CD4-positive, alpha-beta T cell (primary cell): ENCODE results near the gene AUTS2. TPM values are rescaled to one million over a fixed set of nuclear protein-coding genes. Genes with fewer than 3 reads are reported as not detected.

ENCODE experiments used
- ATAC-seq: fragments of 200-7000 bp; cut with Tn5 transposase; one replicate; pipeline ENCODE4 v1.10.0; 2022; ENCODE audit warnings: mild to moderate bottlenecking; ENCODE audit not compliant: poor library complexity
- CTCF ChIA-PET: fragments of 350-600 bp; sonication (Branson Sonifier 250); formaldehyde crosslinking; loops from one replicate; lab custom pipeline; 2021; ENCODE audit warnings: antibody characterized with exemption, inconsistent platforms; lab: Charles Lee
- POLR2A ChIA-PET: fragments of 350-600 bp; sonication (Branson Sonifier 250); formaldehyde crosslinking; loops from one replicate; lab custom pipeline; 2021; ENCODE audit warnings: antibody characterized with exemption, inconsistent platforms; lab: Charles Lee
- DNase-seq, 14 experiments: peaks; one replicate each; pipeline ENCODE4 v3.0.0-alpha.2; 2013 to 2020; ENCODE audit warnings: mixed read lengths in 2 of 14
- H3K27ac ChIP-seq, 2 donors: one replicate each; pipeline versions ENCODE4 v1.5.1 to v1.7.0; 2013; ENCODE audit warnings: low read length in 2 of 2, low read depth in 1 of 2, mild to moderate bottlenecking in 1 of 2
- H3K27me3 ChIP-seq, 2 experiments: 1 replicate in 1 of 2; 2 replicates in 1 of 2; pipeline versions ENCODE4 v1.6.1 to v1.7.0; 2013; ENCODE audit warnings: low read length in 2 of 2, control low read depth in 1 of 2, mild to moderate bottlenecking in 1 of 2, moderate library complexity in 1 of 2; ENCODE audit not compliant: insufficient read depth in 2 of 2, control insufficient read depth in 1 of 2
- H3K36me3 ChIP-seq: one replicate; pipeline ENCODE4 v1.6.1; 2013; ENCODE audit warnings: low read length, control low read depth; ENCODE audit not compliant: insufficient read depth
- H3K4me1 ChIP-seq: one replicate; pipeline ENCODE4 v1.6.1; 2013; ENCODE audit warnings: low read length, control low read depth; ENCODE audit not compliant: insufficient read depth
- H3K4me3 ChIP-seq: one replicate; pipeline ENCODE4 v1.5.1; 2013; ENCODE audit warnings: mild to moderate bottlenecking, low read length, moderate library complexity
- H3K9me3 ChIP-seq, 2 experiments: 1 replicate in 1 of 2; 2 replicates in 1 of 2; pipeline versions ENCODE4 v1.6.1 to v1.7.0; 2013; ENCODE audit warnings: low read length in 2 of 2, mild to moderate bottlenecking in 2 of 2, control low read depth in 1 of 2, moderate library complexity in 1 of 2; ENCODE audit not compliant: control insufficient read depth in 1 of 2, insufficient read depth in 1 of 2
- H3K27ac Mint-ChIP-seq: one replicate; pipeline ENCODE4 v1.8.0; 2020; ENCODE audit warnings: mixed read lengths
- H3K27me3 Mint-ChIP-seq: one replicate; pipeline ENCODE4 v1.8.0; 2021; ENCODE audit warnings: mixed read lengths
- H3K36me3 Mint-ChIP-seq: one replicate; pipeline ENCODE4 v1.8.0; 2021; ENCODE audit warnings: low read depth, mixed read lengths
- H3K4me1 Mint-ChIP-seq: one replicate; pipeline ENCODE4 v1.8.0; 2021; ENCODE audit warnings: low read depth, mixed read lengths
- H3K4me3 Mint-ChIP-seq: one replicate; pipeline ENCODE4 v1.8.0; 2020; ENCODE audit warnings: mild to moderate bottlenecking, mixed read lengths
- H3K9me3 Mint-ChIP-seq: one replicate; pipeline ENCODE4 v1.8.0; 2020; ENCODE audit warnings: mixed read lengths
- CTCF ChIP-seq: fragments of 200-600 bp; IDR thresholded peaks from one replicate; pipeline ENCODE4 v1.8.0; 2022; ENCODE audit warnings: antibody characterized with exemption, mild to moderate bottlenecking
- intact Hi-C, 2 experiments: fragments of 100-400 bp; cut with DNase I in 1 of 2; cut with micrococcal nuclease in 1 of 2; formaldehyde crosslinking; loops; one replicate each; pipeline versions ENCODE4 v1.15.1 to v1.9.0; 2023 to 2025; cut with DNase I, micrococcal nuclease
- total RNA-seq, 174 experiments: library from RNA in 2 of 174; stranded (reverse) in 2 of 174; gene quantifications; one replicate each; pipeline ENCODE4 v1.2.3 and lab custom pipeline; 2021 to 2026

The AUTS2 gene
- total RNA-seq, 2 experiments from 2014 or later = 43.6 to 47.6 TPM

GRCh38 chr7:69600710-69601519 lies 2.6 kb downstream of the AUTS2 start:
- H3K9me3 Mint-ChIP-seq = no peaks in the 10 kb centered on the region
- Histone ChIP-seq H3K27ac (no peak overlapping the region), H3K4me1 (peaks cover 29% of the 10 kb centered on the region), H3K36me3 (no peaks in the 10 kb centered on the region), H3K9me3 (peaks cover 0 to 5% of the 10 kb centered on the region in 2 experiments), H3K4me3 (no peak overlapping the region), H3K27me3 (peaks cover 24 to 48% of the 10 kb centered on the region in 2 experiments)
- H3K36me3 Mint-ChIP-seq = no peaks in the 10 kb centered on the region
- H3K4me3 Mint-ChIP-seq = peak overlapping the region; percentile 52
- no peak for TF ChIP-seq CTCF
- CTCF ChIA-PET = no interaction called here
- DNase-seq (no peak), ATAC-seq (no peak)
- H3K27me3 Mint-ChIP-seq = peaks cover 15% of the 10 kb centered on the region
- POLR2A ChIA-PET = no interaction called here
- intact Hi-C loops = no loop called here
- peaks cover 10% of the 10 kb centered on the region for H3K4me1 Mint-ChIP-seq
- no peak overlapping the region for H3K27ac Mint-ChIP-seq

- H3K36me3 ChIP-seq = no peaks in the 10 kb centered on the region
- DNase-seq (no peak), ATAC-seq (no peak)
- H3K27me3 ChIP-seq = peaks cover 24 to 50% of the 10 kb centered on the region in 2 experiments
- no peak overlapping the region for H3K27ac Mint-ChIP-seq
- no peak overlapping the region for H3K27ac ChIP-seq
- peaks cover 5% of the 10 kb centered on the region for H3K4me1 Mint-ChIP-seq
- no peaks in the 10 kb centered on the region for H3K9me3 Mint-ChIP-seq
- H3K27me3 Mint-ChIP-seq = peaks cover 4% of the 10 kb centered on the region
- peaks cover 0 to 5% of the 10 kb centered on the region in 2 experiments for H3K9me3 ChIP-seq
- POLR2A ChIA-PET = no interaction called here
- H3K4me1 ChIP-seq = peaks cover 24% of the 10 kb centered on the region
- CTCF ChIA-PET = no interaction called here
- intact Hi-C loops = no loop called here
- H3K4me3 Mint-ChIP-seq = no peak overlapping the region
- H3K4me3 ChIP-seq = no peak overlapping the region
- TF ChIP-seq CTCF = no peak
- H3K36me3 Mint-ChIP-seq = no peaks in the 10 kb centered on the region
Observed at GRCh38 chr7:69602522-69602921, 4.2 kb downstream of the AUTS2 start.

DNA sequence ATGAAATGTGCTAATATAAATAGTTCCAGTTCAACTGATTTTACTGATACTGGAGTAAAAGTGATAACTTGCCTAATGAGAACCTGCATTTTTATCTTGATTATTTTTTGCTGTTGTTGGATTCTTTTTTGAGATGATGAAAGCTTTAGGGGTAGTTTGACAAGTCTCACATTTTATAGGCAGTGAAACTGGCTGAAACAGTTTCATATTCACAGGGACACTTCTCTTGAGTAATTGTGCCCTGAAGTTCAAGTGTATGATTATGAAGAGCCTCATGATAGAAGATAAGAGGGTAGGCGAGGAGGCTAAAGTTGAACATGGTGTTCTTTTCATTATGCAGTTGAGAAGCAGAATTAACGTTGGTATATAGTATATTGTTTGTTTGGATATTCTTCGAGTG lies 5.1 kb downstream of the AUTS2 start:
- no peaks in the 10 kb centered on the region for H3K36me3 ChIP-seq
- H3K27ac Mint-ChIP-seq = no peak overlapping the region
- H3K9me3 ChIP-seq = peaks cover 0 to 5% of the 10 kb centered on the region in 2 experiments
- intact Hi-C loops = no loop called here
- ChIA-PET CTCF (no interaction called here), POLR2A (no interaction called here)
- DNase-seq = no peak
- H3K4me3 ChIP-seq = no peak overlapping the region
- no peak overlapping the region for H3K4me3 Mint-ChIP-seq
- peaks cover 22% of the 10 kb centered on the region for H3K4me1 ChIP-seq
- peaks cover 5% of the 10 kb centered on the region for H3K27me3 Mint-ChIP-seq
- no peaks in the 10 kb centered on the region for H3K36me3 Mint-ChIP-seq
- peaks cover 24 to 50% of the 10 kb centered on the region in 2 experiments for H3K27me3 ChIP-seq
- no peak for TF ChIP-seq CTCF
- no peak for ATAC-seq
- peaks cover 5% of the 10 kb centered on the region for H3K4me1 Mint-ChIP-seq
- H3K27ac ChIP-seq = no peak overlapping the region
- H3K9me3 Mint-ChIP-seq = no peaks in the 10 kb centered on the region
